Activated naive CD8-positive, alpha-beta T cell treated with anti-CD3 and anti-CD28 coated beads, Interleukin-2, amount 10 ng/mL, durations not matched to agents 7 days and 5 days (primary cell): ENCODE data around the gene CSMD2. TPM values are rescaled to one million over a fixed set of nuclear protein-coding genes. Genes with fewer than 3 reads are reported as not detected.

ENCODE experiments used
- ATAC-seq: fragments of 150-1000 bp; cut with Tn5 transposase; one replicate; pipeline ENCODE4 v1.10.0; 2021; ENCODE audit warnings: low read depth, moderate library complexity
- POLR2A ChIA-PET: fragments of 350-600 bp; sonication (Branson Sonifier 250); formaldehyde crosslinking; loops from one replicate; lab custom pipeline; 2021; ENCODE audit warnings: antibody characterized with exemption; lab: Charles Lee
- DNase-seq: peaks from one replicate; pipeline ENCODE4 v3.0.0; 2021
- H3K27ac Mint-ChIP-seq: one replicate; pipeline ENCODE4 v1.8.0; 2022; ENCODE audit warnings: mild to moderate bottlenecking, mixed read lengths
- H3K27me3 Mint-ChIP-seq: one replicate; pipeline ENCODE4 v1.8.0; 2022; ENCODE audit warnings: mild to moderate bottlenecking, moderate library complexity, mixed read lengths
- H3K36me3 Mint-ChIP-seq: one replicate; pipeline ENCODE4 v1.8.0; 2021; ENCODE audit warnings: mild to moderate bottlenecking, mixed read lengths
- H3K4me1 Mint-ChIP-seq: one replicate; pipeline ENCODE4 v1.8.0; 2021; ENCODE audit warnings: mixed read lengths
- H3K4me3 Mint-ChIP-seq: one replicate; pipeline ENCODE4 v1.8.0; 2022; ENCODE audit warnings: mild to moderate bottlenecking, moderate library complexity, mixed read lengths
- H3K9me3 Mint-ChIP-seq: one replicate; pipeline ENCODE4 v1.8.0; 2021; ENCODE audit warnings: mixed read lengths
- total RNA-seq, 2 experiments: library from RNA; stranded (reverse); gene quantifications; one replicate each; pipeline ENCODE4 v1.2.3, GENCODE V29; 2021

CSMD2 gene
- total RNA-seq, 2 experiments from 2014 or later: not detected

- H3K36me3 Mint-ChIP-seq: no peaks in the 10 kb centered on the region
- ATAC-seq: no peak
- no peaks in the 10 kb centered on the region for H3K4me1 Mint-ChIP-seq
- POLR2A ChIA-PET: no interaction called here
- H3K4me3 Mint-ChIP-seq: no peak overlapping the region
- no peaks in the 10 kb centered on the region for H3K9me3 Mint-ChIP-seq
- no peak for DNase-seq
- H3K27ac Mint-ChIP-seq: no peak overlapping the region
- H3K27me3 Mint-ChIP-seq: peaks cover 7% of the 10 kb centered on the region
Measured at GRCh38 chr1:33643216-33643615, 521.8 kb downstream of the CSMD2 start.

GRCh38 chr1:33641104-33641830 is 523.8 kb downstream of the CSMD2 start:
- POLR2A ChIA-PET: no interaction called here
- no peak overlapping the region for H3K27ac Mint-ChIP-seq
- no peaks in the 10 kb centered on the region for H3K9me3 Mint-ChIP-seq
- H3K4me1 Mint-ChIP-seq: no peaks in the 10 kb centered on the region
- H3K27me3 Mint-ChIP-seq: peaks cover 5% of the 10 kb centered on the region
- DNase-seq (no peak), ATAC-seq (no peak)
- no peaks in the 10 kb centered on the region for H3K36me3 Mint-ChIP-seq
- no peak overlapping the region for H3K4me3 Mint-ChIP-seq

GRCh38 chr1:33640114-33640660 is 524.8 kb downstream of the CSMD2 start:
- Mint-ChIP-seq H3K27ac (no peak overlapping the region), H3K36me3 (no peaks in the 10 kb centered on the region), H3K4me3 (no peak overlapping the region), H3K9me3 (no peaks in the 10 kb centered on the region), H3K27me3 (peaks cover 5% of the 10 kb centered on the region), H3K4me1 (no peaks in the 10 kb centered on the region)
- DNase-seq: no peak
- ATAC-seq: no peak
- POLR2A ChIA-PET: no interaction called here

GRCh38 chr1:33637846-33638440 is 527.1 kb downstream of the CSMD2 start:
- Mint-ChIP-seq H3K9me3 (no peaks in the 10 kb centered on the region), H3K4me1 (no peaks in the 10 kb centered on the region), H3K27me3 (peaks cover 16% of the 10 kb centered on the region), H3K36me3 (no peaks in the 10 kb centered on the region), H3K4me3 (no peak overlapping the region), H3K27ac (no peak overlapping the region)
- POLR2A ChIA-PET: no interaction called here
- no peak for DNase-seq
- ATAC-seq: no peak

GRCh38 chr1:33636209-33636608 is 528.8 kb downstream of the CSMD2 start:
- H3K27me3 Mint-ChIP-seq: peaks cover 25% of the 10 kb centered on the region
- no peaks in the 10 kb centered on the region for H3K36me3 Mint-ChIP-seq
- no peaks in the 10 kb centered on the region for H3K4me1 Mint-ChIP-seq
- ATAC-seq (no peak), DNase-seq (no peak)
- H3K9me3 Mint-ChIP-seq: no peaks in the 10 kb centered on the region
- POLR2A ChIA-PET: no interaction called here
- no peak overlapping the region for H3K27ac Mint-ChIP-seq
- no peak overlapping the region for H3K4me3 Mint-ChIP-seq

- ATAC-seq (no peak), DNase-seq (no peak)
- Mint-ChIP-seq H3K36me3 (no peaks in the 10 kb centered on the region), H3K9me3 (no peaks in the 10 kb centered on the region), H3K4me3 (no peak overlapping the region), H3K27me3 (peaks cover 25% of the 10 kb centered on the region), H3K4me1 (no peaks in the 10 kb centered on the region), H3K27ac (no peak overlapping the region)
- POLR2A ChIA-PET: no interaction called here
Measured at GRCh38 chr1:33635336-33636012, 529.6 kb downstream of the CSMD2 start.

- DNase-seq: no peak
- Mint-ChIP-seq H3K4me3 (no peak overlapping the region), H3K9me3 (no peaks in the 10 kb centered on the region), H3K27ac (no peak overlapping the region), H3K4me1 (no peaks in the 10 kb centered on the region), H3K36me3 (no peaks in the 10 kb centered on the region), H3K27me3 (peaks cover 29% of the 10 kb centered on the region)
- no peak for ATAC-seq
- POLR2A ChIA-PET: no interaction called here
Measured at GRCh38 chr1:33634806-33635205, 530.2 kb downstream of the CSMD2 start.

GRCh38 chr1:33634143-33634542 is 530.9 kb downstream of the CSMD2 start:
- Mint-ChIP-seq H3K9me3 (no peaks in the 10 kb centered on the region), H3K27ac (no peak overlapping the region), H3K27me3 (peaks cover 25% of the 10 kb centered on the region), H3K36me3 (no peaks in the 10 kb centered on the region), H3K4me1 (no peaks in the 10 kb centered on the region), H3K4me3 (no peak overlapping the region)
- DNase-seq: no peak
- POLR2A ChIA-PET: no interaction called here
- ATAC-seq: no peak

- H3K9me3 Mint-ChIP-seq: no peaks in the 10 kb centered on the region
- peaks cover 29% of the 10 kb centered on the region for H3K27me3 Mint-ChIP-seq
- peak; percentile 80 for DNase-seq
- peak; percentile 95 for ATAC-seq
- POLR2A ChIA-PET: no interaction called here
- H3K27ac Mint-ChIP-seq: no peak overlapping the region
- no peaks in the 10 kb centered on the region for H3K36me3 Mint-ChIP-seq
- H3K4me3 Mint-ChIP-seq: no peak overlapping the region
- no peaks in the 10 kb centered on the region for H3K4me1 Mint-ChIP-seq
Measured at GRCh38 chr1:33633019-33633801, 531.8 kb downstream of the CSMD2 start.

- peaks cover 37% of the 10 kb centered on the region for H3K27me3 Mint-ChIP-seq
- no peak overlapping the region for H3K4me3 Mint-ChIP-seq
- ATAC-seq (no peak), DNase-seq (no peak)
- H3K27ac Mint-ChIP-seq: no peak overlapping the region
- no peaks in the 10 kb centered on the region for H3K4me1 Mint-ChIP-seq
- POLR2A ChIA-PET: no interaction called here
- H3K36me3 Mint-ChIP-seq: no peaks in the 10 kb centered on the region
- no peaks in the 10 kb centered on the region for H3K9me3 Mint-ChIP-seq
Measured at GRCh38 chr1:33630686-33631085, 534.3 kb downstream of the CSMD2 start.

- H3K36me3 Mint-ChIP-seq: no peaks in the 10 kb centered on the region
- H3K9me3 Mint-ChIP-seq: no peaks in the 10 kb centered on the region
- no peak overlapping the region for H3K4me3 Mint-ChIP-seq
- H3K27me3 Mint-ChIP-seq: peaks cover 17% of the 10 kb centered on the region
- no peaks in the 10 kb centered on the region for H3K4me1 Mint-ChIP-seq
- ATAC-seq: no peak
- DNase-seq: no peak
- POLR2A ChIA-PET: no interaction called here
- no peak overlapping the region for H3K27ac Mint-ChIP-seq
Measured at GRCh38 chr1:33626801-33627200, 538.2 kb downstream of the CSMD2 start.

GRCh38 chr1:33624991-33625870 is 539.8 kb downstream of the CSMD2 start:
- ATAC-seq: no peak
- Mint-ChIP-seq H3K27me3 (peaks cover 17% of the 10 kb centered on the region), H3K9me3 (no peaks in the 10 kb centered on the region), H3K27ac (no peak overlapping the region), H3K4me3 (no peak overlapping the region), H3K4me1 (no peaks in the 10 kb centered on the region), H3K36me3 (no peaks in the 10 kb centered on the region)
- peak; percentile 41 for DNase-seq
- POLR2A ChIA-PET: no interaction called here
